CD14-positive monocyte (primary cell): ENCODE results near the gene NACA. TPM values are rescaled to one million over a fixed set of nuclear protein-coding genes. Genes with fewer than 3 reads are reported as not detected.

Source experiments
- DNase-seq, 3 donors: peaks; one replicate each; pipeline ENCODE4 v3.0.0-alpha.2; 2011 to 2022
- H2AFZ ChIP-seq: 2 replicates; pipeline ENCODE4 v1.6.0; 2012; ENCODE audit warnings: mild to moderate bottlenecking, low read depth, low read length, inconsistent platforms; ENCODE audit not compliant: insufficient read depth, poor library complexity, severe bottlenecking
- H3K27ac ChIP-seq, 2 donors: 1 replicate in 1 of 2; 2 replicates in 1 of 2; pipeline ENCODE4 v1.5.1; 2012 to 2013; ENCODE audit warnings: low read length in 2 of 2, control low read depth in 1 of 2, inconsistent platforms in 1 of 2, low read depth in 1 of 2, mild to moderate bottlenecking in 1 of 2
- H3K27me3 ChIP-seq, 2 donors: one replicate each; pipeline versions ENCODE4 v1.6.0 to v1.6.1; 2011 to 2013; ENCODE audit warnings: low read length in 2 of 2; ENCODE audit not compliant: control insufficient read depth in 2 of 2, insufficient read depth in 2 of 2
- H3K36me3 ChIP-seq, 2 donors: replicated peaks in 1 of 2; 1 replicate in 1 of 2; 2 replicates in 1 of 2; pipeline versions ENCODE4 v1.5.1 to v1.6.1; 2012 to 2013; ENCODE audit warnings: low read length in 2 of 2, control low read depth in 1 of 2, inconsistent platforms in 1 of 2, mild to moderate bottlenecking in 1 of 2; ENCODE audit not compliant: insufficient read depth in 2 of 2, control insufficient read depth in 1 of 2
- H3K4me1 ChIP-seq, 2 donors: 1 replicate in 1 of 2; 2 replicates in 1 of 2; pipeline versions ENCODE4 v1.5.1 to v1.6.1; 2012 to 2013; ENCODE audit warnings: low read length in 2 of 2, control low read depth in 1 of 2, inconsistent platforms in 1 of 2, mild to moderate bottlenecking in 1 of 2, moderate library complexity in 1 of 2; ENCODE audit not compliant: insufficient read depth in 2 of 2, control insufficient read depth in 1 of 2
- H3K4me2 ChIP-seq: replicated peaks from 2 replicates; pipeline ENCODE3; 2012; ENCODE audit warnings: low read length, moderate library complexity, mild to moderate bottlenecking; ENCODE audit not compliant: poor library complexity, severe bottlenecking; ENCODE audit errors: extremely low read depth
- H3K4me3 ChIP-seq, 3 experiments: fragments of 200-600 bp in 1 of 3; sonication (generic) in 1 of 3; replicated peaks in 1 of 3; 1 replicate in 2 of 3; 2 replicates in 1 of 3; pipeline ENCODE4 v1.5.1; 2011 to 2013; ENCODE audit warnings: low read length in 3 of 3, mild to moderate bottlenecking in 3 of 3, control low read depth in 2 of 3, low read depth in 2 of 3, inconsistent platforms in 1 of 3, moderate library complexity in 1 of 3
- H3K79me2 ChIP-seq: 2 replicates; pipeline ENCODE4 v1.6.0; 2012; ENCODE audit warnings: mild to moderate bottlenecking, control low read depth, inconsistent platforms, low read length, moderate library complexity; ENCODE audit not compliant: insufficient read depth
- H3K9ac ChIP-seq: 2 replicates; pipeline ENCODE4 v1.6.0; 2017; ENCODE audit warnings: low read length, mild to moderate bottlenecking; ENCODE audit not compliant: insufficient read depth, poor library complexity, severe bottlenecking
- H3K9me3 ChIP-seq, 2 donors: replicated peaks in 1 of 2; 1 replicate in 1 of 2; 2 replicates in 1 of 2; pipeline versions ENCODE4 v1.5.1 to v1.6.1; 2012 to 2013; ENCODE audit warnings: low read length in 2 of 2, control low read depth in 1 of 2; ENCODE audit not compliant: control insufficient read depth in 1 of 2, insufficient read depth in 1 of 2
- H4K20me1 ChIP-seq: 2 replicates; pipeline ENCODE4 v1.6.0; 2012; ENCODE audit warnings: mild to moderate bottlenecking, low read length, control low read depth, moderate library complexity; ENCODE audit not compliant: insufficient read depth
- H3K27ac Mint-ChIP-seq, 7 donors: one replicate each; pipeline ENCODE4 v1.8.0; 2020; ENCODE audit warnings: mild to moderate bottlenecking in 7 of 7, mixed read lengths in 7 of 7, moderate library complexity in 6 of 7, inconsistent platforms in 2 of 7
- H3K27me3 Mint-ChIP-seq, 3 donors: one replicate each; pipeline ENCODE4 v1.8.0; 2021 to 2022; ENCODE audit warnings: low read depth in 3 of 3, mild to moderate bottlenecking in 3 of 3, mixed read lengths in 3 of 3, moderate library complexity in 3 of 3, inconsistent platforms in 1 of 3
- H3K36me3 Mint-ChIP-seq, 2 donors: one replicate each; pipeline ENCODE4 v1.8.0; 2020; ENCODE audit warnings: mixed read lengths in 2 of 2, inconsistent platforms in 1 of 2, mild to moderate bottlenecking in 1 of 2
- H3K4me1 Mint-ChIP-seq: one replicate; pipeline ENCODE4 v1.8.0; 2020; ENCODE audit warnings: mild to moderate bottlenecking, mixed read lengths
- H3K4me3 Mint-ChIP-seq, 2 donors: one replicate each; pipeline ENCODE4 v1.8.0; 2020; ENCODE audit warnings: mild to moderate bottlenecking in 2 of 2, mixed read lengths in 2 of 2, moderate library complexity in 1 of 2
- H3K9me3 Mint-ChIP-seq, 7 donors: one replicate each; pipeline ENCODE4 v1.8.0; 2020 to 2022; ENCODE audit warnings: mixed read lengths in 7 of 7, mild to moderate bottlenecking in 6 of 7, moderate library complexity in 6 of 7, inconsistent platforms in 2 of 7
- WGBS: methylation state at CpG from one replicate; pipeline ENCODE4 v1.1.5; 2013; ENCODE audit warnings: missing lambda C conversion rate; ENCODE audit not compliant: insufficient coverage; 5-methylcytosine and 5-hydroxymethylcytosine counted together
- intact Hi-C, 2 donors: fragments of 100-400 bp; cut with micrococcal nuclease; formaldehyde crosslinking; loops; one replicate each; pipeline versions ENCODE4 v1.15.0 to v1.15.1; 2023
- polyA plus RNA-seq, 3 donors: library from polyadenylated mRNA; depleted of rRNA in 1 of 3; unstranded in 2 of 3; stranded (reverse) in 1 of 3; fragments of 300-500 nt in 2 of 3; fragments of >200 nt in 1 of 3; fragmentation: Illumina TruSeq in 2 of 3; gene quantifications; 1 replicate in 2 of 3; 2 replicates in 1 of 3; pipeline ENCODE4 v1.2.3, GENCODE V29; 2012 to 2021
- TF ChIP-seq, protein P1 (sequence below): fragments of 200-600 bp; IDR thresholded peaks from one replicate; pipeline ENCODE4 v1.8.0; 2022; ENCODE audit warnings: antibody characterized with exemption, mild to moderate bottlenecking

The NACA gene
- polyA plus RNA-seq, 3 donors = 797 to 1,102 (median 937) TPM

DNA sequence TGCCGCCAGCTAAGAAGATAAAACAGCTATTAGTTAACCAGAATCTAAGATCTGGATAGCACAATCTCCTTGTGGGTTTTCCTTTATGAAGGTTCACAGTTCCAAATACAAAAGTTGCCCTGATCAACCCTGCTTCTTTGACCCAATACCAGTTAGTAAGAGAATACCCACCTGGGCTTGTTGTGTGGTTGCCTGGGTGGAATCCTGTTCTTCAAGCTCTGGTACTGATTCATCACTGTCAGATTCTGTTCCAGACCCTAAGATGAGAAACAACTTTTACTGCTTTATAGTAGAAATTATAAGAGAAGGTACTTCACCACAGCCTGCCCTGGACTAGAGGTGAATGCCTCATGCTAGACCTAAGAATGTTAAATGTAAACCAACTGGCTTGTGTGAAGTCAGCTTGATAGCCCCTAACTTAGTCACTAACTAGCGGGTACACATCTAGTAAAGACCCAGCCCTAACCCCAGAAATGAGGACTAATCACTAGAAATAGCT is 10.6 kb downstream of the NACA start:
- peak overlapping the region in 3 of 7 donors; percentile 21 to 60 (median 32) for H3K27ac Mint-ChIP-seq
- no peak overlapping the region for H2AFZ ChIP-seq
- H3K27me3 Mint-ChIP-seq = peaks cover 0 to 2% (median 0%) of the 10 kb centered on the region in 3 donors
- no peak overlapping the region for H3K4me3 Mint-ChIP-seq
- H3K36me3 ChIP-seq = peaks cover 59 to 77% of the 10 kb centered on the region in 2 donors
- no peak overlapping the region for H3K4me3 ChIP-seq
- peaks cover 44% of the 10 kb centered on the region for H3K4me1 Mint-ChIP-seq
- intact Hi-C loops = no loop called here
- H3K9me3 ChIP-seq = no peaks in the 10 kb centered on the region
- peak overlapping the region in 1 of 2 donors; percentile 5 for H3K27ac ChIP-seq
- H4K20me1 ChIP-seq = peaks cover 71% of the 10 kb centered on the region
- H3K79me2 ChIP-seq = peaks cover 53% of the 10 kb centered on the region
- TF ChIP-seq, protein P1, sequence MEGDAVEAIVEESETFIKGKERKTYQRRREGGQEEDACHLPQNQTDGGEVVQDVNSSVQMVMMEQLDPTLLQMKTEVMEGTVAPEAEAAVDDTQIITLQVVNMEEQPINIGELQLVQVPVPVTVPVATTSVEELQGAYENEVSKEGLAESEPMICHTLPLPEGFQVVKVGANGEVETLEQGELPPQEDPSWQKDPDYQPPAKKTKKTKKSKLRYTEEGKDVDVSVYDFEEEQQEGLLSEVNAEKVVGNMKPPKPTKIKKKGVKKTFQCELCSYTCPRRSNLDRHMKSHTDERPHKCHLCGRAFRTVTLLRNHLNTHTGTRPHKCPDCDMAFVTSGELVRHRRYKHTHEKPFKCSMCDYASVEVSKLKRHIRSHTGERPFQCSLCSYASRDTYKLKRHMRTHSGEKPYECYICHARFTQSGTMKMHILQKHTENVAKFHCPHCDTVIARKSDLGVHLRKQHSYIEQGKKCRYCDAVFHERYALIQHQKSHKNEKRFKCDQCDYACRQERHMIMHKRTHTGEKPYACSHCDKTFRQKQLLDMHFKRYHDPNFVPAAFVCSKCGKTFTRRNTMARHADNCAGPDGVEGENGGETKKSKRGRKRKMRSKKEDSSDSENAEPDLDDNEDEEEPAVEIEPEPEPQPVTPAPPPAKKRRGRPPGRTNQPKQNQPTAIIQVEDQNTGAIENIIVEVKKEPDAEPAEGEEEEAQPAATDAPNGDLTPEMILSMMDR = no peak
- H3K27me3 ChIP-seq = no peaks in the 10 kb centered on the region
- H3K4me2 ChIP-seq = no peak overlapping the region
- no peaks in the 10 kb centered on the region for H3K9me3 Mint-ChIP-seq
- peaks cover 61 to 75% of the 10 kb centered on the region in 2 donors for H3K36me3 Mint-ChIP-seq
- H3K4me1 ChIP-seq = peaks cover 9 to 37% of the 10 kb centered on the region in 2 donors
- no peak overlapping the region for H3K9ac ChIP-seq
- DNase-seq = no peak
- WGBS = 100% methylated on average over 1 of the region's 2 CpGs

DNA sequence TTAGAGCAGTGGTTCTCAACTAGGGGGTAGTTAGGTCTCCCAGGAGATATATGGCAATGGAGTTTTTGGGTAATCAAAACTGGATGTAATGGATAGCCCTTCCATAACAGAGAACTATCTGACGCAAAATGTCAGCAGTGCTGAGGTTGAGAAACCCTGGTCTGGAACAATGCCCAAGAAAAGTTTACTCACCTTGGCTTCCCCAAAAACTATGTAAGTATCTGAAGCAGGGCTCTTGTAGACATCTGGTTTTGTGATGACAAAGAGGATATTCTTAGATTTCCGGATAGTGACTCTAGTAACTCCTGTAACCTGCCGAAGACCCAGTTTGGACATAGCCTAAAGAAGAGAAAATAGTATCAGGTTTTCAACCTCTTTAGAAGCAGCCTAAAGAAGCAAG is 11.8 kb downstream of the NACA start:
- Histone ChIP-seq H3K27ac (peak overlapping the region in 1 of 2 donors; percentile 38), H3K4me1 (peaks cover 0 to 32% of the 10 kb centered on the region in 2 donors), H3K36me3 (peaks cover 50 to 68% of the 10 kb centered on the region in 2 donors), H3K79me2 (peaks cover 42% of the 10 kb centered on the region), H3K4me2 (no peak overlapping the region), H3K9ac (no peak overlapping the region), H3K9me3 (no peaks in the 10 kb centered on the region), H3K4me3 (no peak overlapping the region), H2AFZ (no peak overlapping the region), H3K27me3 (no peaks in the 10 kb centered on the region), H4K20me1 (peaks cover 60% of the 10 kb centered on the region)
- intact Hi-C loops = no loop called here
- no CpG with 5 or more reads among the region's 3 CpGs for WGBS
- H3K27me3 Mint-ChIP-seq = peaks cover 0 to 2% (median 0%) of the 10 kb centered on the region in 3 donors
- peaks cover 51 to 65% of the 10 kb centered on the region in 2 donors for H3K36me3 Mint-ChIP-seq
- TF ChIP-seq, protein P1 = no peak
- H3K4me1 Mint-ChIP-seq = peaks cover 40% of the 10 kb centered on the region
- no peak overlapping the region for H3K4me3 Mint-ChIP-seq
- no peaks in the 10 kb centered on the region for H3K9me3 Mint-ChIP-seq
- peak overlapping the region in 3 of 7 donors; percentile 33 to 61 (median 40) for H3K27ac Mint-ChIP-seq
- no peak for DNase-seq
